Esophagus (tissue), 2 donors: Measurements from ENCODE around the gene CACNB4. TPM values are rescaled to one million over a fixed set of nuclear protein-coding genes. Genes with fewer than 3 reads are reported as not detected.
"Not testable (repeated sequence)": the region's sequence is repeated elsewhere in the genome, so short reads cannot be mapped to it uniquely, and the experiment has no call there.

Experiments
- H3K27ac ChIP-seq, 2 donors: one replicate each; pipeline ENCODE4 v1.5.1; 2013; ENCODE audit warnings: low read depth in 2 of 2, mild to moderate bottlenecking in 2 of 2, inconsistent platforms in 1 of 2, low read length in 1 of 2, moderate library complexity in 1 of 2
- H3K27me3 ChIP-seq, 2 donors: one replicate each; pipeline ENCODE4 v1.6.1; 2013; ENCODE audit warnings: low read length in 2 of 2, control low read depth in 1 of 2, mild to moderate bottlenecking in 1 of 2; ENCODE audit not compliant: insufficient read depth in 2 of 2, control insufficient read depth in 1 of 2
- H3K36me3 ChIP-seq, 2 donors: one replicate each; pipeline ENCODE4 v1.6.1; 2013; ENCODE audit warnings: low read length in 1 of 2; ENCODE audit not compliant: control insufficient read depth in 2 of 2, insufficient read depth in 2 of 2
- H3K4me1 ChIP-seq, 2 donors: one replicate each; pipeline ENCODE4 v1.6.1; 2013; ENCODE audit warnings: low read length in 1 of 2; ENCODE audit not compliant: control insufficient read depth in 2 of 2, insufficient read depth in 2 of 2
- H3K4me3 ChIP-seq, 2 donors: one replicate each; pipeline ENCODE4 v1.5.1; 2013; ENCODE audit warnings: low read length in 2 of 2, mild to moderate bottlenecking in 2 of 2, low read depth in 1 of 2, moderate library complexity in 1 of 2
- H3K9me3 ChIP-seq, 2 donors: one replicate each; pipeline ENCODE4 v1.6.1; 2013; ENCODE audit warnings: mild to moderate bottlenecking in 2 of 2, low read depth in 1 of 2, low read length in 1 of 2, moderate library complexity in 1 of 2; ENCODE audit not compliant: control insufficient read depth in 2 of 2, insufficient read depth in 1 of 2
- WGBS, 2 donors: extraction: QIAGEN DNeasy Blood & Tissue Kit; methylation state at CpG; one replicate each; pipeline ENCODE4 v1.1.7; 2013; 5-methylcytosine and 5-hydroxymethylcytosine counted together
- polyA plus RNA-seq, 2 donors: library from polyadenylated mRNA; stranded (reverse); fragments of 200-250 nt; gene quantifications; one replicate each; pipeline ENCODE4 v1.2.3, GENCODE V29; 2013
- donor health status: healthy with polysubstance abuse.
- donor health status: Bipolar disorder and iron deficiency.

The CACNB4 gene
- polyA plus RNA-seq, 2 donors: 1.2 to 1.3 TPM

GRCh38 chr2:151802315-151802714, 296.5 kb downstream of the CACNB4 start:
- no peaks in the 10 kb centered on the region for H3K9me3 ChIP-seq
- H3K36me3 ChIP-seq: no peaks in the 10 kb centered on the region
- H3K4me3 ChIP-seq: no peak overlapping the region
- 86 to 93% methylated on average over 2 of the region's 2 CpGs for WGBS, 2 donors
- H3K27ac ChIP-seq: no peak overlapping the region
- no peaks in the 10 kb centered on the region for H3K27me3 ChIP-seq
- H3K4me1 ChIP-seq: no peaks in the 10 kb centered on the region

GRCh38 chr2:151799886-151800292, 299.0 kb downstream of the CACNB4 start:
- Histone ChIP-seq H3K36me3 (no peaks in the 10 kb centered on the region), H3K27me3 (no peaks in the 10 kb centered on the region), H3K27ac (no peak overlapping the region), H3K4me1 (no peaks in the 10 kb centered on the region), H3K9me3 (no peaks in the 10 kb centered on the region), H3K4me3 (no peak overlapping the region)
- 93 to 94% methylated on average over 3 of the region's 3 CpGs for WGBS, 2 donors

- H3K9me3 ChIP-seq: no peaks in the 10 kb centered on the region
- H3K27ac ChIP-seq: no peak overlapping the region
- no peaks in the 10 kb centered on the region for H3K27me3 ChIP-seq
- H3K36me3 ChIP-seq: no peaks in the 10 kb centered on the region
- WGBS, 2 donors: 94 to 95% methylated on average over 2 of the region's 2 CpGs
- H3K4me1 ChIP-seq: no peaks in the 10 kb centered on the region
- H3K4me3 ChIP-seq: no peak overlapping the region
Observed at GRCh38 chr2:151796774-151797173, 302.1 kb downstream of the CACNB4 start.

- Histone ChIP-seq H3K27ac (no peak overlapping the region), H3K4me3 (no peak overlapping the region), H3K9me3 (no peaks in the 10 kb centered on the region), H3K4me1 (no peaks in the 10 kb centered on the region), H3K27me3 (no peaks in the 10 kb centered on the region), H3K36me3 (no peaks in the 10 kb centered on the region)
- 70 to 73% methylated on average over 4 of the region's 4 CpGs for WGBS, 2 donors
Observed at GRCh38 chr2:151795646-151796240, 303.1 kb downstream of the CACNB4 start.

GRCh38 chr2:151794422-151794821, 304.4 kb downstream of the CACNB4 start:
- 96 to 97% methylated on average over 6 of the region's 6 CpGs for WGBS, 2 donors
- H3K4me1 ChIP-seq, H3K27me3 ChIP-seq, H3K9me3 ChIP-seq, H3K4me3 ChIP-seq, H3K36me3 ChIP-seq, H3K27ac ChIP-seq: not testable (repeated sequence)

- H3K9me3 ChIP-seq: no peaks in the 10 kb centered on the region
- H3K36me3 ChIP-seq: no peaks in the 10 kb centered on the region
- no peaks in the 10 kb centered on the region for H3K4me1 ChIP-seq
- no peaks in the 10 kb centered on the region for H3K27me3 ChIP-seq
- no peak overlapping the region for H3K4me3 ChIP-seq
- 90 to 96% methylated on average over 3 of the region's 3 CpGs for WGBS, 2 donors
- no peak overlapping the region for H3K27ac ChIP-seq
Observed at GRCh38 chr2:151793123-151793522, 305.7 kb downstream of the CACNB4 start.

GRCh38 chr2:151792589-151792988, 306.3 kb downstream of the CACNB4 start:
- H3K4me3 ChIP-seq: no peak overlapping the region
- H3K27me3 ChIP-seq: no peaks in the 10 kb centered on the region
- H3K36me3 ChIP-seq: no peaks in the 10 kb centered on the region
- no peak overlapping the region for H3K27ac ChIP-seq
- 97 to 98% methylated on average over 4 of the region's 4 CpGs for WGBS, 2 donors
- no peaks in the 10 kb centered on the region for H3K9me3 ChIP-seq
- no peaks in the 10 kb centered on the region for H3K4me1 ChIP-seq

GRCh38 chr2:151791545-151791944, 307.3 kb downstream of the CACNB4 start:
- no peak overlapping the region for H3K4me3 ChIP-seq
- no peaks in the 10 kb centered on the region for H3K27me3 ChIP-seq
- H3K36me3 ChIP-seq: no peaks in the 10 kb centered on the region
- WGBS, 2 donors: 97 to 100% methylated on average over 3 of the region's 3 CpGs
- H3K27ac ChIP-seq: no peak overlapping the region
- H3K9me3 ChIP-seq: no peaks in the 10 kb centered on the region
- H3K4me1 ChIP-seq: no peaks in the 10 kb centered on the region

- WGBS, 2 donors: 96 to 98% methylated on average over 1 of the region's 1 CpG
- H3K27ac ChIP-seq: no peak overlapping the region
- no peaks in the 10 kb centered on the region for H3K36me3 ChIP-seq
- no peaks in the 10 kb centered on the region for H3K27me3 ChIP-seq
- H3K4me3 ChIP-seq: no peak overlapping the region
- no peaks in the 10 kb centered on the region for H3K9me3 ChIP-seq
- H3K4me1 ChIP-seq: no peaks in the 10 kb centered on the region
Observed at GRCh38 chr2:151790689-151791088, 308.2 kb downstream of the CACNB4 start.

GRCh38 chr2:151789055-151789834, 309.6 kb downstream of the CACNB4 start:
- no peaks in the 10 kb centered on the region for H3K4me1 ChIP-seq

More at GRCh38 chr2:151789055-151789834, 309.6 kb downstream of the CACNB4 start:
- 93 to 97% methylated on average over 4 of the region's 4 CpGs for WGBS, 2 donors
- Histone ChIP-seq H3K27ac (no peak overlapping the region), H3K9me3 (no peaks in the 10 kb centered on the region), H3K4me3 (no peak overlapping the region), H3K27me3 (no peaks in the 10 kb centered on the region), H3K36me3 (no peaks in the 10 kb centered on the region)
